ENCODE measurements around the gene PARL. TPM values are rescaled to one million over a fixed set of nuclear protein-coding genes. Genes with fewer than 3 reads are reported as not detected.
A peak's percentile ranks its signal among the peaks of the same experiment; 100 is the strongest.

The PARL gene
- total and polyA plus RNA-seq, 9 of the 15 experiments (the other 6 are each of a cell fraction or from before 2014, with no cell fraction given) = 39.5 to 82.4 (median 57.4) TPM

DNA sequence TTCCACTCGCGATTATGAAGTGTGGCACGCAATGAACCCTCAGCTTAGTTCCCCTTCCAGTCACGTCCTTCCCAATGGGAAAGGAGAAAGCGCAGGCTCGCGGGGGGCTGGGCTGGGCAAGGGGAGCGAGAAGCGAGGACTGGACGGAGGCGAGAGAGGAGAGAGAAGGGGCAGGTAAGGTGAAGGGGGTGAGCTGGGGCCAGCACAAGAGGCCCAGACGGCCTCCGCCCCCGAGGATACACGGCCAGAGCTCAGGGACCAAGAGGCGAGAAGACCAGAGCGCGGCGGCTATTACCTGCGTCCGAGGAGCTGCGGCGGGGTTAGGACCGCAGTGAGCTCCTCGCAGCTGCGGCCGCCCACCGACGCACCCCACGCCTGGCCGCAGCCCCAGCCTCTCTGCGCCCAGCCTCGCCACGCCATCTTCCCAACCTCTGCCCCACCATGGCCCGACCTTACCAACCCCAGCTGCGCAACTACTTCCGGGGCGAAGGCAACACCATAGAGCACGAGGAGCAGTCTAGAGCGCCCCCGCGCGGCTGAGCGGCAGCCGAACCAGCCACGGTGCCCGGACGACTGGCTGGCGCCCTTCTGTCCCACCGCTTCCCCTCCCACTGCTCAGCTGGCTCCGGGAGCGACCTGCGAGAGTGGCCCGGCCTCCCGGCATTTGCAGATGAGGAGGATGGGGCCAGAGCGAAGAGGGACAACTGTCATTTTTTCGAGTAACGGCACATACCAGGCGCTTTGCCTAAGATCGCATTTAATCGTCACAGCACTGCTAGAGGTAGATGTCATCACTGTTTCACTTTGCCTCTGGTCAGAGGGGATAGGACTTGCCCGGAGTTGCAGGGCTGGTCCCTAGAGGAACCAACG, at the start of gene PARL (continued):
- peak; percentile 84 for TF ChIP-seq TBP (optimal IDR thresholded peaks at IDR 0.05; ENCODE audit: low read depth, low read length)
- TF ChIP-seq, protein P1, sequence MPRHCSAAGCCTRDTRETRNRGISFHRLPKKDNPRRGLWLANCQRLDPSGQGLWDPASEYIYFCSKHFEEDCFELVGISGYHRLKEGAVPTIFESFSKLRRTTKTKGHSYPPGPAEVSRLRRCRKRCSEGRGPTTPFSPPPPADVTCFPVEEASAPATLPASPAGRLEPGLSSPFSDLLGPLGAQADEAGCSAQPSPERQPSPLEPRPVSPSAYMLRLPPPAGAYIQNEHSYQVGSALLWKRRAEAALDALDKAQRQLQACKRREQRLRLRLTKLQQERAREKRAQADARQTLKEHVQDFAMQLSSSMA (CRISPR knock-in tag; IDR thresholded peaks at IDR 0.05) = no peak
- TF ChIP-seq, protein P2, sequence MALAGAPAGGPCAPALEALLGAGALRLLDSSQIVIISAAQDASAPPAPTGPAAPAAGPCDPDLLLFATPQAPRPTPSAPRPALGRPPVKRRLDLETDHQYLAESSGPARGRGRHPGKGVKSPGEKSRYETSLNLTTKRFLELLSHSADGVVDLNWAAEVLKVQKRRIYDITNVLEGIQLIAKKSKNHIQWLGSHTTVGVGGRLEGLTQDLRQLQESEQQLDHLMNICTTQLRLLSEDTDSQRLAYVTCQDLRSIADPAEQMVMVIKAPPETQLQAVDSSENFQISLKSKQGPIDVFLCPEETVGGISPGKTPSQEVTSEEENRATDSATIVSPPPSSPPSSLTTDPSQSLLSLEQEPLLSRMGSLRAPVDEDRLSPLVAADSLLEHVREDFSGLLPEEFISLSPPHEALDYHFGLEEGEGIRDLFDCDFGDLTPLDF (CRISPR knock-in tag; IDR thresholded peaks at IDR 0.05) = peak; percentile 75; the same call in 1 of the 2 replicates
- TF ChIP-seq MXI1 (IDR thresholded peaks at IDR 0.05; ENCODE audit: low read depth, low read length) = peak; percentile 74
- TF ChIP-seq NFYB (IDR thresholded peaks at IDR 0.05; ENCODE audit: extremely low read depth, insufficient read length) = no peak
- TF ChIP-seq POLR2H (tag; IDR thresholded peaks at IDR 0.05; ENCODE audit: low read depth) = no peak; the same call in 1 of the 2 replicates
- TF ChIP-seq FOSL1 (tag; conservative IDR thresholded peaks at IDR 0.05) = 0 out of 2 replicates have a peak, but pooled peaks have one; percentile 10
- TF ChIP-seq ZBTB1 (CRISPR knock-in tag; IDR thresholded peaks at IDR 0.05; ENCODE audit: borderline replicate concordance, low read depth) = peak; percentile 86
- 0 out of 2 replicates have a peak, but pooled peaks have one; percentile 76 for TF ChIP-seq NFRKB (IDR thresholded peaks at IDR 0.05; ENCODE audit: low read depth)
- TF ChIP-seq, protein P3, sequence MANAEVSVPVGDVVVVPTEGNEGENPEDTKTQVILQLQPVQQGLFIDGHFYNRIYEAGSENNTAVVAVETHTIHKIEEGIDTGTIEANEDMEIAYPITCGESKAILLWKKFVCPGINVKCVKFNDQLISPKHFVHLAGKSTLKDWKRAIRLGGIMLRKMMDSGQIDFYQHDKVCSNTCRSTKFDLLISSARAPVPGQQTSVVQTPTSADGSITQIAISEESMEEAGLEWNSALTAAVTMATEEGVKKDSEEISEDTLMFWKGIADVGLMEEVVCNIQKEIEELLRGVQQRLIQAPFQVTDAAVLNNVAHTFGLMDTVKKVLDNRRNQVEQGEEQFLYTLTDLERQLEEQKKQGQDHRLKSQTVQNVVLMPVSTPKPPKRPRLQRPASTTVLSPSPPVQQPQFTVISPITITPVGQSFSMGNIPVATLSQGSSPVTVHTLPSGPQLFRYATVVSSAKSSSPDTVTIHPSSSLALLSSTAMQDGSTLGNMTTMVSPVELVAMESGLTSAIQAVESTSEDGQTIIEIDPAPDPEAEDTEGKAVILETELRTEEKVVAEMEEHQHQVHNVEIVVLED (CRISPR knock-in tag; IDR thresholded peaks at IDR 0.05) = no peak
- TF ChIP-seq POLR2G (IDR thresholded peaks at IDR 0.05; ENCODE audit: low read depth, low read length) = peak; percentile 98
- peak; percentile 64; the same call in 1 of the 2 replicates for TF ChIP-seq MBD2 (IDR thresholded peaks at IDR 0.05; ENCODE audit: borderline replicate concordance, low read depth)
- no peak for TF ChIP-seq ZNF408 (CRISPR knock-in tag; IDR thresholded peaks at IDR 0.05; ENCODE audit: low read depth)
- TF ChIP-seq, protein P4, sequence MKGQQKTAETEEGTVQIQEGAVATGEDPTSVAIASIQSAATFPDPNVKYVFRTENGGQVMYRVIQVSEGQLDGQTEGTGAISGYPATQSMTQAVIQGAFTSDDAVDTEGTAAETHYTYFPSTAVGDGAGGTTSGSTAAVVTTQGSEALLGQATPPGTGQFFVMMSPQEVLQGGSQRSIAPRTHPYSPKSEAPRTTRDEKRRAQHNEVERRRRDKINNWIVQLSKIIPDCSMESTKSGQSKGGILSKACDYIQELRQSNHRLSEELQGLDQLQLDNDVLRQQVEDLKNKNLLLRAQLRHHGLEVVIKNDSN (CRISPR knock-in tag; IDR thresholded peaks at IDR 0.05) = peak; percentile 68
- TF ChIP-seq HEY1 (CRISPR knock-in tag; IDR thresholded peaks at IDR 0.05; ENCODE audit: borderline replicate concordance) = no peak
- TF ChIP-seq ZC3H4 (CRISPR knock-in tag; IDR thresholded peaks at IDR 0.05; ENCODE audit: borderline replicate concordance) = no peak
- no peak for TF ChIP-seq GTF2E2 (tag; IDR thresholded peaks at IDR 0.05)
- TF ChIP-seq HMGN3 (IDR thresholded peaks at IDR 0.05; ENCODE audit: borderline replicate concordance, extremely low read depth, insufficient read length, low read depth, low read length) = peak; percentile 60
